Vagina (tissue), 2 donors: ENCODE data around the gene OBSL1.

Experiments used
- POLR2A ChIP-seq, 2 donors: fragments of 450-650 bp; IDR thresholded peaks; one replicate each; pipeline ENCODE4 v1.6.1; 2017; ENCODE audit warnings: antibody characterized with exemption in 2 of 2, mild to moderate bottlenecking in 2 of 2, moderate library complexity in 2 of 2
- POLR2AphosphoS5 ChIP-seq, 2 donors: sonication (generic); formaldehyde crosslinking; IDR thresholded peaks; one replicate each; pipeline ENCODE4 v1.9.0; 2017; ENCODE audit warnings: antibody characterized with exemption in 2 of 2, mild to moderate bottlenecking in 2 of 2, low read depth in 1 of 2; ENCODE audit not compliant: insufficient read depth in 1 of 2
- TF ChIP-seq, protein P1 (sequence below), 3 experiments: fragments of 450-650 bp in 2 of 3; fragments of 200-600 bp in 1 of 3; sonication (generic) in 1 of 3; IDR thresholded peaks; one replicate each; pipeline ENCODE4 v1.5.1; 2017 to 2019; ENCODE audit warnings: antibody characterized with exemption in 3 of 3, mild to moderate bottlenecking in 2 of 3, moderate library complexity in 2 of 3

DNA sequence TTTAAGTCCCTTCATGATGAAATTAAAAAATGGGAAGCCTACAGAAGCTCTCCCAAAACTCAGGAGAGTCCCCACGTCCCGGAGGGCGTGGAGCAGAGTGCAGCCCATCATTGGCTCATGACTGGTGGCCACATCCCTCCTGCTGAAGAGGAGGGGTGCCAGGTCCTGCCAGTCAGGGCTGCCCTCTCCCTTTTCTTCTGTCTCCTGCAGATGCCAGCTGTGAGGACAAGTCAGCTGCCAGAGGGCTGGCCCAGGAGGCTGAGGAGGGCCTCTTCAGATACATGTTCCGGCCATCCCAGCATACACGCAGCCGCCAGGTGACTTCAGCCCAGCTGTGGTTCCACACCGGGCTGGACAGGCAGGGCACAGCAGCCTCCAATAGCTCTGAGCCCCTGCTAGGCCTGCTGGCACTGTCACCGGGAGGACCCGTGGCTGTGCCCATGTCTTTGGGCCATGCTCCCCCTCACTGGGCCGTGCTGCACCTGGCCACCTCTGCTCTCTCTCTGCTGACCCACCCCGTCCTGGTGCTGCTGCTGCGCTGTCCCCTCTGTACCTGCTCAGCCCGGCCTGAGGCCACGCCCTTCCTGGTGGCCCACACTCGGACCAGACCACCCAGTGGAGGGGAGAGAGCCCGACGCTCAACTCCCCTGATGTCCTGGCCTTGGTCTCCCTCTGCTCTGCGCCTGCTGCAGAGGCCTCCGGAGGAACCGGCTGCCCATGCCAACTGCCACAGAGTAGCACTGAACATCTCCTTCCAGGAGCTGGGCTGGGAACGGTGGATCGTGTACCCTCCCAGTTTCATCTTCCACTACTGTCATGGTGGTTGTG lies 3.4 kb upstream of the OBSL1 start:
- TF ChIP-seq, protein P1, sequence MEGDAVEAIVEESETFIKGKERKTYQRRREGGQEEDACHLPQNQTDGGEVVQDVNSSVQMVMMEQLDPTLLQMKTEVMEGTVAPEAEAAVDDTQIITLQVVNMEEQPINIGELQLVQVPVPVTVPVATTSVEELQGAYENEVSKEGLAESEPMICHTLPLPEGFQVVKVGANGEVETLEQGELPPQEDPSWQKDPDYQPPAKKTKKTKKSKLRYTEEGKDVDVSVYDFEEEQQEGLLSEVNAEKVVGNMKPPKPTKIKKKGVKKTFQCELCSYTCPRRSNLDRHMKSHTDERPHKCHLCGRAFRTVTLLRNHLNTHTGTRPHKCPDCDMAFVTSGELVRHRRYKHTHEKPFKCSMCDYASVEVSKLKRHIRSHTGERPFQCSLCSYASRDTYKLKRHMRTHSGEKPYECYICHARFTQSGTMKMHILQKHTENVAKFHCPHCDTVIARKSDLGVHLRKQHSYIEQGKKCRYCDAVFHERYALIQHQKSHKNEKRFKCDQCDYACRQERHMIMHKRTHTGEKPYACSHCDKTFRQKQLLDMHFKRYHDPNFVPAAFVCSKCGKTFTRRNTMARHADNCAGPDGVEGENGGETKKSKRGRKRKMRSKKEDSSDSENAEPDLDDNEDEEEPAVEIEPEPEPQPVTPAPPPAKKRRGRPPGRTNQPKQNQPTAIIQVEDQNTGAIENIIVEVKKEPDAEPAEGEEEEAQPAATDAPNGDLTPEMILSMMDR (IDR thresholded peaks at IDR 0.05) = no peak
- TF ChIP-seq POLR2A (IDR thresholded peaks at IDR 0.05) (no peak), POLR2AphosphoS5 (IDR thresholded peaks at IDR 0.05; ENCODE audit: insufficient read depth in 1 of 2, low read depth in 1 of 2) (no peak)
